Panc1 (cell line): ENCODE results near the gene MACROD2. TPM values are rescaled to one million over a fixed set of nuclear protein-coding genes. Genes with fewer than 3 reads are reported as not detected.

Experiments used
- ATAC-seq: fragments of 200-7000 bp; cut with Tn5 transposase; 2 replicates; pipeline ENCODE4 v1.9.1; 2020; ENCODE audit warnings: mild to moderate bottlenecking, moderate library complexity
- BruUV-seq: library from RNA; stranded (reverse); fragments of 400-500 nt; replicated peaks from 2 replicates; lab custom pipeline; 2021; lab: Mats Ljungman, UMichigan
- CTCF ChIA-PET: fragments of 300-600 bp; sonication (Branson Sonifier 250); formaldehyde crosslinking; loops from one replicate; lab custom pipeline; 2022; ENCODE audit warnings: antibody characterized with exemption; lab: Charles Lee
- POLR2A ChIA-PET: fragments of 300-600 bp; sonication (Branson Sonifier 250); formaldehyde crosslinking; loops from one replicate; lab custom pipeline; 2022; ENCODE audit warnings: antibody characterized with exemption; lab: Charles Lee
- DNase-seq: peaks from one replicate; pipeline ENCODE4 v3.0.0-alpha.2; 2010; ENCODE audit warnings: low read depth, low spot score
- H3K27ac ChIP-seq: 2 replicates; pipeline ENCODE4 v1.5.1; 2011; ENCODE audit warnings: mild to moderate bottlenecking, low read length, inconsistent platforms
- H3K27me3 ChIP-seq: fragments of 200-500 bp; sonication (Bioruptor generic); 2 replicates; pipeline ENCODE4 v1.6.0; 2014; ENCODE audit warnings: low read length, inconsistent platforms; ENCODE audit not compliant: control insufficient read depth, insufficient read depth
- H3K36me3 ChIP-seq: fragments of 200-500 bp; sonication (Bioruptor generic); 2 replicates; pipeline ENCODE4 v1.5.1; 2014; ENCODE audit warnings: inconsistent platforms, mild to moderate bottlenecking, low read length, moderate library complexity; ENCODE audit not compliant: control insufficient read depth, insufficient read depth
- H3K4me1 ChIP-seq: 2 replicates; pipeline ENCODE4 v1.5.1; 2011; ENCODE audit warnings: inconsistent platforms, mild to moderate bottlenecking, low read length, moderate library complexity; ENCODE audit not compliant: control insufficient read depth, insufficient read depth
- H3K4me3 ChIP-seq, 2 experiments: 2 replicates each; pipeline ENCODE4 v1.5.1; 2011 to 2012; ENCODE audit warnings: low read depth in 2 of 2, low read length in 2 of 2, mild to moderate bottlenecking in 2 of 2, inconsistent platforms in 1 of 2, moderate library complexity in 1 of 2
- H3K9me3 ChIP-seq: fragments of 200-500 bp; sonication (Bioruptor generic); 2 replicates; pipeline ENCODE4 v1.5.1; 2014; ENCODE audit warnings: low read depth, mild to moderate bottlenecking, inconsistent platforms, low read length, moderate library complexity; ENCODE audit not compliant: control insufficient read depth, insufficient read depth
- POLR2AphosphoS5 ChIP-seq: IDR thresholded peaks from 2 replicates; pipeline ENCODE4 v1.6.1; 2012; ENCODE audit warnings: mild to moderate bottlenecking, low read depth, low read length, moderate library complexity
- SIN3A ChIP-seq: IDR thresholded peaks from 2 replicates; pipeline ENCODE4 v1.6.1; 2012; ENCODE audit warnings: low read depth, mild to moderate bottlenecking, low read length, moderate library complexity, borderline replicate concordance; ENCODE audit not compliant: insufficient read depth
- TCF7L2 ChIP-seq: IDR thresholded peaks from 2 replicates; pipeline ENCODE4 v1.6.1; 2011; ENCODE audit warnings: mild to moderate bottlenecking, low read depth, low read length, inconsistent platforms
- in situ Hi-C: cut with HindIII; loops from 2 replicates; pipeline ENCODE4 v1.10.0; 2016; ENCODE audit warnings: low sequenced_read_pairs, low pct_unique_long_range_greater_than_20kb
- intact Hi-C: fragments of 100-400 bp; cut with micrococcal nuclease; formaldehyde crosslinking; loops from one replicate; pipeline ENCODE4 v1.10.0; 2022; ENCODE audit not compliant: unreplicated experiment
- total RNA-seq: library from RNA; stranded (reverse); gene quantifications from one replicate; pipeline ENCODE4 v1.2.1, GENCODE V29; 2021; ENCODE audit not compliant: unreplicated experiment
- TF ChIP-seq, protein P1 (sequence below): fragments of 450-650 bp; IDR thresholded peaks from 2 replicates; pipeline ENCODE4 v1.5.1; 2017; ENCODE audit warnings: mild to moderate bottlenecking
- TF ChIP-seq, protein P2 (sequence below), 2 experiments: IDR thresholded peaks; 2 replicates each; pipeline ENCODE4 v1.6.1; 2011 to 2012; ENCODE audit warnings: low read depth in 2 of 2, control low read depth in 1 of 2, low read length in 1 of 2, mild to moderate bottlenecking in 1 of 2, moderate library complexity in 1 of 2; ENCODE audit not compliant: insufficient read depth in 1 of 2

MACROD2 gene
- total RNA-seq, 1 experiment from 2014 or later = 1.2 TPM

DNA sequence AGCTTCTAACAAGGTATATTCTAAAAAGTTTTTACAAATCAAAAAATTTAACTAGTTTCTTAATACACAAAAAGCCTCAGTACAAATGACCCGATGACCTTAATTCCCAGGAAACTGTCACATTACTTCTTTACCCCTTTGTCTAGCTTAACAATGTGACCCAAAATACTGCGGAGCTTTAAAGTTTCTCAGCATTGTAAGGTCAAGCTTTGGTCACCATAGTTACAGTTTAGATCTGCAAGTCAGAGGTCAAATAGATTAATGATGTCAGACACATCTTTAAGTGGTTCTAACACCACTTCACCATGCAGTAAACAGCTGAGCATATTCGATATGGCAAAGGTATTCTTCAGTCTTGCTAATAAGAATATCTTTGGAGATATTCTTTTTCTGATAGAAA is 378.9 kb downstream of the MACROD2 start:
- Histone ChIP-seq H3K27me3 (no peaks in the 10 kb centered on the region), H3K4me3 (no peak overlapping the region), H3K36me3 (no peaks in the 10 kb centered on the region), H3K9me3 (no peaks in the 10 kb centered on the region), H3K4me1 (no peaks in the 10 kb centered on the region), H3K27ac (no peak overlapping the region)
- CTCF ChIA-PET = no interaction called here
- DNase-seq (no peak), ATAC-seq (no peak)
- intact Hi-C loops = no loop called here
- in situ Hi-C loops = no loop called here
- BruUV-seq = no TSS peak
- TF ChIP-seq SIN3A = no peak
- POLR2A ChIA-PET = no interaction called here

DNA sequence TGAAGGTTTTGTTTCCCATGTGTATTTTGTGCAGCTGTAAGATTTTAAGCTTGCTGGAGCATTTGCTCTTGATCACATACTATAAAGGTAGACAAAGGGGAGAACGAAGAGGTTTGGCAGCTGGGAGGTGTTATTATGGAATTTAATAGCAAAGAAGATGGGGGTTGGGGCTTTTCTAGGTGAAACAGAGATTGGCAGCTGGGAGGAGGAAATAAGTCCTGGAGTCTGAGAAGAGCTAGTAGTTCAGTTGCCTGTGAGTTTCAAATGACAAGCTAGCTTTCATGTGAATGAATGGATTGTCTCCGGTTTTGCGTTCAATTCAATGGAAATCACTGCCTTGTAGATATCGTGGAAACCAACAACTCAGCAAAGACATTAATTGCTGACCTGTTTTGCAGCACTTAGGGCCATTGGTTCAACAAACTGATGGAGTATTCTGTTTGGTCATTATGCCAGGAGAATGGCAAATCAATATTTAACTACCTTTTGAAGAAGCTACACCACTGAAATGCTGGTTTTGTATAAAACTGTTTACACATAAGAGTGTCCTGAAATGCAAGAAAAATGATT is 380.2 kb downstream of the MACROD2 start:
- ChIA-PET CTCF (no interaction called here), POLR2A (no interaction called here)
- in situ Hi-C loops (no loop called here), intact Hi-C loops (no loop called here)
- ATAC-seq (no peak), DNase-seq (no peak)
- Histone ChIP-seq H3K4me1 (no peaks in the 10 kb centered on the region), H3K4me3 (no peak overlapping the region), H3K27me3 (no peaks in the 10 kb centered on the region), H3K9me3 (no peaks in the 10 kb centered on the region), H3K36me3 (no peaks in the 10 kb centered on the region), H3K27ac (no peak overlapping the region)
- no peak for TF ChIP-seq SIN3A
- no peak for TF ChIP-seq POLR2AphosphoS5
- TF ChIP-seq, protein P1, sequence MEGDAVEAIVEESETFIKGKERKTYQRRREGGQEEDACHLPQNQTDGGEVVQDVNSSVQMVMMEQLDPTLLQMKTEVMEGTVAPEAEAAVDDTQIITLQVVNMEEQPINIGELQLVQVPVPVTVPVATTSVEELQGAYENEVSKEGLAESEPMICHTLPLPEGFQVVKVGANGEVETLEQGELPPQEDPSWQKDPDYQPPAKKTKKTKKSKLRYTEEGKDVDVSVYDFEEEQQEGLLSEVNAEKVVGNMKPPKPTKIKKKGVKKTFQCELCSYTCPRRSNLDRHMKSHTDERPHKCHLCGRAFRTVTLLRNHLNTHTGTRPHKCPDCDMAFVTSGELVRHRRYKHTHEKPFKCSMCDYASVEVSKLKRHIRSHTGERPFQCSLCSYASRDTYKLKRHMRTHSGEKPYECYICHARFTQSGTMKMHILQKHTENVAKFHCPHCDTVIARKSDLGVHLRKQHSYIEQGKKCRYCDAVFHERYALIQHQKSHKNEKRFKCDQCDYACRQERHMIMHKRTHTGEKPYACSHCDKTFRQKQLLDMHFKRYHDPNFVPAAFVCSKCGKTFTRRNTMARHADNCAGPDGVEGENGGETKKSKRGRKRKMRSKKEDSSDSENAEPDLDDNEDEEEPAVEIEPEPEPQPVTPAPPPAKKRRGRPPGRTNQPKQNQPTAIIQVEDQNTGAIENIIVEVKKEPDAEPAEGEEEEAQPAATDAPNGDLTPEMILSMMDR = no peak
- TF ChIP-seq TCF7L2 = no peak
- TF ChIP-seq, protein P2, sequence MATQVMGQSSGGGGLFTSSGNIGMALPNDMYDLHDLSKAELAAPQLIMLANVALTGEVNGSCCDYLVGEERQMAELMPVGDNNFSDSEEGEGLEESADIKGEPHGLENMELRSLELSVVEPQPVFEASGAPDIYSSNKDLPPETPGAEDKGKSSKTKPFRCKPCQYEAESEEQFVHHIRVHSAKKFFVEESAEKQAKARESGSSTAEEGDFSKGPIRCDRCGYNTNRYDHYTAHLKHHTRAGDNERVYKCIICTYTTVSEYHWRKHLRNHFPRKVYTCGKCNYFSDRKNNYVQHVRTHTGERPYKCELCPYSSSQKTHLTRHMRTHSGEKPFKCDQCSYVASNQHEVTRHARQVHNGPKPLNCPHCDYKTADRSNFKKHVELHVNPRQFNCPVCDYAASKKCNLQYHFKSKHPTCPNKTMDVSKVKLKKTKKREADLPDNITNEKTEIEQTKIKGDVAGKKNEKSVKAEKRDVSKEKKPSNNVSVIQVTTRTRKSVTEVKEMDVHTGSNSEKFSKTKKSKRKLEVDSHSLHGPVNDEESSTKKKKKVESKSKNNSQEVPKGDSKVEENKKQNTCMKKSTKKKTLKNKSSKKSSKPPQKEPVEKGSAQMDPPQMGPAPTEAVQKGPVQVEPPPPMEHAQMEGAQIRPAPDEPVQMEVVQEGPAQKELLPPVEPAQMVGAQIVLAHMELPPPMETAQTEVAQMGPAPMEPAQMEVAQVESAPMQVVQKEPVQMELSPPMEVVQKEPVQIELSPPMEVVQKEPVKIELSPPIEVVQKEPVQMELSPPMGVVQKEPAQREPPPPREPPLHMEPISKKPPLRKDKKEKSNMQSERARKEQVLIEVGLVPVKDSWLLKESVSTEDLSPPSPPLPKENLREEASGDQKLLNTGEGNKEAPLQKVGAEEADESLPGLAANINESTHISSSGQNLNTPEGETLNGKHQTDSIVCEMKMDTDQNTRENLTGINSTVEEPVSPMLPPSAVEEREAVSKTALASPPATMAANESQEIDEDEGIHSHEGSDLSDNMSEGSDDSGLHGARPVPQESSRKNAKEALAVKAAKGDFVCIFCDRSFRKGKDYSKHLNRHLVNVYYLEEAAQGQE (IDR thresholded peaks at IDR 0.05; ENCODE audit: insufficient read depth in 1 of 2, low read depth in 2 of 2, low read length in 1 of 2) = no peak
- BruUV-seq = no TSS peak

DNA sequence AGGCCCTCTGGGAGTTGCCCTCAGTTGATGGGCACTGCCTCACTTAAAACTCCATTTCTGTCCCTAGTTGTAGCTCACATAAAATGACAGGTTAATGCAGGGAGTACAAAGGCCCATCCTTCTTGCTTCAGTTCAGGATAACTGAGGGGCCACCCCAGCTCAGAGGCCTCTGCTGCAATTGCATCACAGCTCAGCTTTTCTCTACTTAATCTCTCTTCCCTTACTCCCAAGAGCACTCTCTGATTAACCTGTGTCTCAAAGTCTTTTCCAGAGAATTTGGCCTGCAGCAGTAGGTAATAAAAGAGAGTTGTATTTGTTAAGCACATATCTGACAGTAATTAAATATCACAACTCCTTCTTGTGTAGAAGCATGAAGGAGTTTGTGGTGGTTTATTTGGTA is 383.0 kb downstream of the MACROD2 start:
- H3K9me3 ChIP-seq = no peaks in the 10 kb centered on the region
- ChIA-PET CTCF (no interaction called here), POLR2A (no interaction called here)
- intact Hi-C loops = no loop called here
- no peaks in the 10 kb centered on the region for H3K36me3 ChIP-seq
- no peak for ATAC-seq
- BruUV-seq = no TSS peak
- in situ Hi-C loops = no loop called here
- DNase-seq = no peak
- H3K27ac ChIP-seq = no peak overlapping the region
- no peaks in the 10 kb centered on the region for H3K4me1 ChIP-seq
- TF ChIP-seq, protein P2 (IDR thresholded peaks at IDR 0.05; ENCODE audit: insufficient read depth in 1 of 2, low read depth in 2 of 2, low read length in 1 of 2) = no peak
- TF ChIP-seq, protein P1 = no peak
- TF ChIP-seq SIN3A (no peak), POLR2AphosphoS5 (no peak), TCF7L2 (no peak)
- H3K4me3 ChIP-seq = no peak overlapping the region
- no peaks in the 10 kb centered on the region for H3K27me3 ChIP-seq
